AG20443 (cell line): ENCODE measurements around the gene LGALS7.
"Not testable (repeated sequence)": the region's sequence is repeated elsewhere in the genome, so short reads cannot be mapped to it uniquely, and the experiment has no call there.

Source experiments
- DNase-seq: peaks from one replicate; pipeline ENCODE4 v3.0.0; 2012; ENCODE audit warnings: low spot score, mixed read lengths

The LGALS7 gene

GRCh38 chr19:38770949-38771275, 2.4 kb downstream of the LGALS7 start:
- DNase-seq = not testable (repeated sequence)

- DNase-seq = not testable (repeated sequence)
These were observed 2.9 kb downstream of the LGALS7 start for GRCh38 chr19:38770228-38770948.

GRCh38 chr19:38769635-38770211, 3.6 kb downstream of the LGALS7 start:
- DNase-seq = peak; percentile 92

- no peak for DNase-seq
These were observed 6.9 kb downstream of the LGALS7 start for GRCh38 chr19:38766276-38767047.

GRCh38 chr19:38765214-38765613, 8.1 kb downstream of the LGALS7 start:
- no peak for DNase-seq

- DNase-seq = no peak
These were observed 9.5 kb downstream of the LGALS7 start for GRCh38 chr19:38763795-38764220.

- not testable (repeated sequence) for DNase-seq
These were observed 11.4 kb downstream of the LGALS7 start for GRCh38 chr19:38761884-38762389.

- DNase-seq = not testable (repeated sequence)
These were observed 12.4 kb downstream of the LGALS7 start for GRCh38 chr19:38760805-38761517.

GRCh38 chr19:38759590-38760003, 13.7 kb downstream of the LGALS7 start:
- DNase-seq = no peak

- DNase-seq = not testable (repeated sequence)
These were observed 19.1 kb downstream of the LGALS7 start for GRCh38 chr19:38754196-38754595.

GRCh38 chr19:38753783-38754182, 19.5 kb downstream of the LGALS7 start:
- not testable (repeated sequence) for DNase-seq

- peak; percentile 6 for DNase-seq
These were observed 28.0 kb downstream of the LGALS7 start for GRCh38 chr19:38745316-38745715.

GRCh38 chr19:38744874-38745273, 28.4 kb downstream of the LGALS7 start:
- DNase-seq = no peak

GRCh38 chr19:38744298-38744681, 29.0 kb downstream of the LGALS7 start, which contains the start of gene CAPN12:
CAPN12 (minus strand) TSS chr19:38744474; CDS start chr19:38744165, 309 bp downstream.
- DNase-seq = peak; percentile 4

GRCh38 chr19:38743394-38744297, 29.7 kb downstream of the LGALS7 start:
- peak; percentile 6 for DNase-seq

GRCh38 chr19:38742906-38743305, 30.4 kb downstream of the LGALS7 start:
- DNase-seq = peak; percentile 6

- no peak for DNase-seq
These were observed 31.0 kb downstream of the LGALS7 start for GRCh38 chr19:38742296-38742695.

GRCh38 chr19:38741670-38742069, 31.6 kb downstream of the LGALS7 start:
- no peak for DNase-seq

- no peak for DNase-seq
These were observed 32.4 kb downstream of the LGALS7 start for GRCh38 chr19:38740932-38741331.

GRCh38 chr19:38740257-38740592, 33.1 kb downstream of the LGALS7 start:
- DNase-seq = no peak
